Skeletal muscle satellite cell (primary cell): ENCODE results near the gene AZIN2.
A peak's percentile ranks its signal among the peaks of the same experiment; 100 is the strongest.
"Not testable (repeated sequence)": the region's sequence is repeated elsewhere in the genome, so short reads cannot be mapped to it uniquely, and the experiment has no call there.

Source experiments
- H3K27me3 ChIP-seq: 2 replicates; pipeline ENCODE4 v1.7.0; 2013; ENCODE audit warnings: low read length; ENCODE audit not compliant: control insufficient read depth, insufficient read depth
- H3K36me3 ChIP-seq: 2 replicates; pipeline ENCODE4 v1.7.0; 2013; ENCODE audit warnings: mild to moderate bottlenecking, control low read depth, low read length; ENCODE audit not compliant: insufficient read depth
- H3K4me1 ChIP-seq: 2 replicates; pipeline ENCODE4 v1.7.0; 2013; ENCODE audit warnings: low read length; ENCODE audit not compliant: control insufficient read depth, insufficient read depth
- H3K4me2 ChIP-seq: 2 replicates; pipeline ENCODE4 v1.7.0; 2013; ENCODE audit warnings: mild to moderate bottlenecking, low read length
- H3K4me3 ChIP-seq: 2 replicates; pipeline ENCODE4 v1.7.0; 2013; ENCODE audit warnings: low read length
- H3K9ac ChIP-seq: 2 replicates; pipeline ENCODE4 v1.7.0; 2013; ENCODE audit warnings: mild to moderate bottlenecking, low read depth, low read length, moderate library complexity
- H3K9me3 ChIP-seq: replicated peaks from 2 replicates; pipeline ENCODE4 v1.7.0; 2013; ENCODE audit warnings: mild to moderate bottlenecking, control low read depth, low read length

Gene AZIN2

GRCh38 chr1:33097137-33097611 is 16.2 kb downstream of the AZIN2 start:
- H3K27me3 ChIP-seq: no peaks in the 10 kb centered on the region
- H3K9ac ChIP-seq: peak overlapping the region; percentile 55
- no peak overlapping the region for H3K4me3 ChIP-seq
- H3K9me3 ChIP-seq: no peaks in the 10 kb centered on the region
- no peak overlapping the region for H3K4me2 ChIP-seq
- H3K36me3 ChIP-seq: no peaks in the 10 kb centered on the region
- H3K4me1 ChIP-seq: peaks cover 51% of the 10 kb centered on the region

GRCh38 chr1:33097762-33098161 is 16.8 kb downstream of the AZIN2 start:
- Histone ChIP-seq H3K9ac (no peak overlapping the region), H3K36me3 (no peaks in the 10 kb centered on the region), H3K4me1 (peaks cover 51% of the 10 kb centered on the region), H3K27me3 (no peaks in the 10 kb centered on the region), H3K9me3 (no peaks in the 10 kb centered on the region), H3K4me2 (no peak overlapping the region), H3K4me3 (no peak overlapping the region)

- Histone ChIP-seq H3K4me3 (no peak overlapping the region), H3K4me2 (no peak overlapping the region), H3K9ac (peak overlapping the region; percentile 75), H3K27me3 (no peaks in the 10 kb centered on the region), H3K4me1 (peaks cover 51% of the 10 kb centered on the region), H3K9me3 (no peaks in the 10 kb centered on the region), H3K36me3 (no peaks in the 10 kb centered on the region)
These were observed 17.4 kb downstream of the AZIN2 start for GRCh38 chr1:33098371-33098770.

GRCh38 chr1:33099290-33100118 is 18.6 kb downstream of the AZIN2 start:
- Histone ChIP-seq H3K36me3 (no peaks in the 10 kb centered on the region), H3K9ac (peak overlapping the region; percentile 78), H3K4me1 (peaks cover 51% of the 10 kb centered on the region), H3K4me2 (peak overlapping the region; percentile 52), H3K27me3 (no peaks in the 10 kb centered on the region), H3K9me3 (no peaks in the 10 kb centered on the region), H3K4me3 (peak overlapping the region; percentile 25)

- H3K4me1 ChIP-seq: peaks cover 47% of the 10 kb centered on the region
- not testable (repeated sequence) for H3K27me3 ChIP-seq, H3K36me3 ChIP-seq, H3K4me3 ChIP-seq, H3K9me3 ChIP-seq
- H3K4me2 ChIP-seq: peak overlapping the region; percentile 46
- peak overlapping the region; percentile 78 for H3K9ac ChIP-seq
These were observed 19.1 kb downstream of the AZIN2 start for GRCh38 chr1:33100119-33100415.

- Histone ChIP-seq H3K9me3 (peaks cover 5% of the 10 kb centered on the region), H3K9ac (no peak overlapping the region), H3K4me3 (no peak overlapping the region), H3K36me3 (no peaks in the 10 kb centered on the region), H3K27me3 (no peaks in the 10 kb centered on the region), H3K4me1 (no peaks in the 10 kb centered on the region), H3K4me2 (no peak overlapping the region)
These were observed 29.5 kb downstream of the AZIN2 start for GRCh38 chr1:33110477-33110876.

GRCh38 chr1:33111965-33112364 is 31.0 kb downstream of the AZIN2 start:
- Histone ChIP-seq H3K27me3 (no peaks in the 10 kb centered on the region), H3K36me3 (no peaks in the 10 kb centered on the region), H3K4me2 (no peak overlapping the region), H3K4me3 (no peak overlapping the region), H3K9ac (no peak overlapping the region), H3K9me3 (peaks cover 5% of the 10 kb centered on the region), H3K4me1 (no peaks in the 10 kb centered on the region)

GRCh38 chr1:33117440-33118085 is 36.6 kb downstream of the AZIN2 start:
- Histone ChIP-seq H3K4me1 (no peaks in the 10 kb centered on the region), H3K4me3 (no peak overlapping the region), H3K9ac (no peak overlapping the region), H3K9me3 (no peaks in the 10 kb centered on the region), H3K27me3 (no peaks in the 10 kb centered on the region), H3K4me2 (no peak overlapping the region), H3K36me3 (no peaks in the 10 kb centered on the region)

GRCh38 chr1:33118274-33118673 is 37.3 kb downstream of the AZIN2 start:
- Histone ChIP-seq H3K4me2 (no peak overlapping the region), H3K27me3 (no peaks in the 10 kb centered on the region), H3K4me1 (no peaks in the 10 kb centered on the region), H3K9ac (no peak overlapping the region), H3K9me3 (no peaks in the 10 kb centered on the region), H3K4me3 (no peak overlapping the region), H3K36me3 (no peaks in the 10 kb centered on the region)

- no peaks in the 10 kb centered on the region for H3K4me1 ChIP-seq
- H3K9me3 ChIP-seq: no peaks in the 10 kb centered on the region
- no peak overlapping the region for H3K9ac ChIP-seq
- H3K4me2 ChIP-seq: no peak overlapping the region
- no peaks in the 10 kb centered on the region for H3K27me3 ChIP-seq
- no peaks in the 10 kb centered on the region for H3K36me3 ChIP-seq
- no peak overlapping the region for H3K4me3 ChIP-seq
These were observed 38.1 kb downstream of the AZIN2 start for GRCh38 chr1:33119050-33119449.

GRCh38 chr1:33119532-33120217 is 38.7 kb downstream of the AZIN2 start:
- Histone ChIP-seq H3K36me3 (no peaks in the 10 kb centered on the region), H3K9ac (no peak overlapping the region)

More at GRCh38 chr1:33119532-33120217, 38.7 kb downstream of the AZIN2 start:
- Histone ChIP-seq H3K4me2 (no peak overlapping the region), H3K9me3 (no peaks in the 10 kb centered on the region), H3K4me3 (no peak overlapping the region), H3K27me3 (no peaks in the 10 kb centered on the region), H3K4me1 (no peaks in the 10 kb centered on the region)
